ENCODE data around the gene AK8. TPM values are rescaled to one million over a fixed set of nuclear protein-coding genes. Genes with fewer than 3 reads are reported as not detected.

AK8 gene
- total RNA-seq, 1 experiment from 2014 or later: 2.5 TPM

- intact Hi-C loops (cut with micrococcal nuclease): loop anchor here (5.0 kb wide), 1 partner anchor 129 kb away; the partner anchor contains the start of gene GTF3C4
- Histone ChIP-seq H3K4me2 (ENCODE audit: low read length) (no peak overlapping the region), H3K27ac (ENCODE audit: low read depth, low read length) (no peak overlapping the region), H3K79me2 (ENCODE audit: insufficient read depth, low read length) (no peaks in the 10 kb centered on the region), H3K9me3 (ENCODE audit: control insufficient read depth in 1 of 2, insufficient read depth in 1 of 2, low read depth in 1 of 2, low read length in 2 of 2) (no peaks in the 10 kb centered on the region), H3K4me3 (replicated peaks in 1 of 2; ENCODE audit: low read depth in 1 of 2, low read length in 2 of 2) (no peak overlapping the region), H3K4me1 (ENCODE audit: control insufficient read depth in 1 of 2, insufficient read depth in 2 of 2, low read length in 2 of 2) (peaks cover 3 to 19% of the 10 kb centered on the region in 2 experiments; a peak in 2 of 4 replicates), H3K36me3 (ENCODE audit: control insufficient read depth in 1 of 2, insufficient read depth in 2 of 2, low read length in 2 of 2) (no peaks in the 10 kb centered on the region), H4K20me1 (ENCODE audit: insufficient read depth) (no peaks in the 10 kb centered on the region), H2AFZ (ENCODE audit: low read depth, low read length, poor library complexity, severe bottlenecking) (no peak overlapping the region), H3K9ac (ENCODE audit: low read length) (no peak overlapping the region), H3K9me2 (ENCODE audit: insufficient read depth) (no peaks in the 10 kb centered on the region), H3K27me3 (ENCODE audit: insufficient read depth, low read length) (no peaks in the 10 kb centered on the region)
- no peak for TF ChIP-seq ZFX (IDR thresholded peaks at IDR 0.05)
- TF ChIP-seq JUND (IDR thresholded peaks at IDR 0.05): no peak
- no peak for TF ChIP-seq YY1 (IDR thresholded peaks at IDR 0.05; ENCODE audit: extremely low read depth, insufficient replicate concordance, low read depth, low read length)
- TF ChIP-seq CEBPB (IDR thresholded peaks at IDR 0.05; ENCODE audit: low read depth): no peak
- TF ChIP-seq REST (IDR thresholded peaks at IDR 0.05; ENCODE audit: low read depth): no peak
- TF ChIP-seq EZH2 (IDR thresholded peaks at IDR 0.05): no peak
- TF ChIP-seq ELF1 (IDR thresholded peaks at IDR 0.05; ENCODE audit: borderline replicate concordance, low read depth): no peak
- no peak for TF ChIP-seq EGR1 (IDR thresholded peaks at IDR 0.05; ENCODE audit: low read depth)
- TF ChIP-seq POLR2AphosphoS5 (IDR thresholded peaks at IDR 0.05; ENCODE audit: low read depth, low read length): no peak
- no peak for TF ChIP-seq SP1 (IDR thresholded peaks at IDR 0.05; ENCODE audit: low read depth)
- no peak for TF ChIP-seq RAD21 (IDR thresholded peaks at IDR 0.05; ENCODE audit: low read depth)
- TF ChIP-seq POLR2A (IDR thresholded peaks at IDR 0.05; ENCODE audit: borderline replicate concordance, extremely low read depth, insufficient read depth, insufficient read length): no peak
- RAD21 ChIA-PET (ENCODE audit: low non-redundant PET in 1 of 2, low total read pairs in 2 of 2, uncharacterized antibody in 2 of 2, unreplicated experiment in 2 of 2): no interaction called here
- POLR2A ChIA-PET: no interaction called here
- no peak for DNase-seq (ENCODE audit: low read depth, low spot score)
- no TSS peak for BruUV-seq (replicated peaks)
- ATAC-seq: no peak
- CTCF ChIA-PET: no interaction called here
Observed at GRCh38 chr9:132801659-132802058, 76.4 kb downstream of the AK8 start.
